Neural crest cell (in vitro differentiated cells): Measurements from ENCODE around the gene ZNF280A. TPM values are rescaled to one million over a fixed set of nuclear protein-coding genes. Genes with fewer than 3 reads are reported as not detected.
"Not testable (repeated sequence)": the region's sequence is repeated elsewhere in the genome, so short reads cannot be mapped to it uniquely, and the experiment has no call there.

Source experiments
- DNase-seq: peaks from one replicate; pipeline ENCODE4 v3.0.0; 2021; ENCODE audit warnings: low read depth, mixed read lengths, low spot score
- H3K27ac Mint-ChIP-seq: one replicate; pipeline ENCODE4 v1.8.0; 2021; ENCODE audit warnings: mild to moderate bottlenecking, mixed read lengths; ENCODE audit not compliant: unreplicated experiment
- H3K27me3 Mint-ChIP-seq: 2 replicates; pipeline ENCODE4 v1.8.0; 2021; ENCODE audit warnings: low read depth, mild to moderate bottlenecking, mixed read lengths
- H3K36me3 Mint-ChIP-seq: 2 replicates; pipeline ENCODE4 v1.8.0; 2021; ENCODE audit warnings: low read depth, mild to moderate bottlenecking, mixed read lengths
- H3K4me1 Mint-ChIP-seq: 2 replicates; pipeline ENCODE4 v1.8.0; 2021; ENCODE audit warnings: mixed read lengths
- H3K4me3 Mint-ChIP-seq: one replicate; pipeline ENCODE4 v1.8.0; 2021; ENCODE audit warnings: mild to moderate bottlenecking, mixed read lengths
- H3K9me3 Mint-ChIP-seq: 2 replicates; pipeline ENCODE4 v1.8.0; 2021; ENCODE audit warnings: mixed read lengths
- CTCF ChIP-seq: fragments of 200-600 bp; sonication (generic); conservative IDR thresholded peaks from 2 replicates; pipeline ENCODE4 v1.5.0; 2021; ENCODE audit warnings: antibody characterized with exemption, mild to moderate bottlenecking
- total RNA-seq: library from RNA; stranded (reverse); gene quantifications from 2 replicates; pipeline ENCODE4 v1.2.1, GENCODE V29; 2021

Gene ZNF280A
- total RNA-seq, 1 donor from 2014 or later: not detected

DNA sequence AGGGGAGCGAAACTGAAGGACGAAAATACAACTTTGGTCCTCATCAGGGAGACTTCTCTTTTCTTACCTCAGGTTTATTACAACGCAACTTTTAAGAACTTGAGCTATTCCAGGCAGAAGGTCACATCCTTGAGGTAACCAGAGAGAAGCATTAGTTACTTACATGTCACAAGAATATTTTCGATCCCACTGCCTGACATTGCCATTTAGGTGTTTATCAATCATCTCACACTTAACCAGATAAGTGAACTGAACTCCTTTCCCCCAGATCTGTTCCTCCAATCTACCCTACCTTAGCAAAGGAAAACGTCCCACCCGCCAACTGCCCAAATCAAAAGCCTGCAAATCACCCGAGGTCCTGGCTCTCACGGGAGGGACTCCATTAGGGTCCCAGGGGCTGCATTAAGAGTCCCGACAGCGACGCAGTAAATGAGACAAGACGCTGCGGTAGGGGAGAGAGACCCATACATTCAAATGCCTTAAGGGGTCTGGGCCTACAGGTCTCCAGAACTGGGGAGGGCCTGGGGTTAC, 12.3 kb downstream of the ZNF280A start:
- peaks cover 30% of the 10 kb centered on the region for H3K4me1 Mint-ChIP-seq
- peak overlapping the region; percentile 54 for H3K27ac Mint-ChIP-seq
- H3K9me3 Mint-ChIP-seq: no peaks in the 10 kb centered on the region
- no peak for TF ChIP-seq CTCF
- peaks cover 36% of the 10 kb centered on the region for H3K36me3 Mint-ChIP-seq
- peak overlapping the region; percentile 91 for H3K4me3 Mint-ChIP-seq
- no peak for DNase-seq
- H3K27me3 Mint-ChIP-seq: peaks cover 17% of the 10 kb centered on the region

- no peak for TF ChIP-seq CTCF
- Mint-ChIP-seq H3K27me3 (peaks cover 7% of the 10 kb centered on the region), H3K4me1 (peaks cover 30% of the 10 kb centered on the region), H3K4me3 (peak overlapping the region; percentile 91), H3K27ac (no peak overlapping the region), H3K36me3 (peaks cover 39% of the 10 kb centered on the region), H3K9me3 (no peaks in the 10 kb centered on the region)
- DNase-seq: no peak
Observed at GRCh38 chr22:22506736-22507135, 13.3 kb downstream of the ZNF280A start.

GRCh38 chr22:22498267-22498666, 21.8 kb downstream of the ZNF280A start:
- H3K36me3 Mint-ChIP-seq: peaks cover 24% of the 10 kb centered on the region
- H3K27ac Mint-ChIP-seq: no peak overlapping the region

DNA sequence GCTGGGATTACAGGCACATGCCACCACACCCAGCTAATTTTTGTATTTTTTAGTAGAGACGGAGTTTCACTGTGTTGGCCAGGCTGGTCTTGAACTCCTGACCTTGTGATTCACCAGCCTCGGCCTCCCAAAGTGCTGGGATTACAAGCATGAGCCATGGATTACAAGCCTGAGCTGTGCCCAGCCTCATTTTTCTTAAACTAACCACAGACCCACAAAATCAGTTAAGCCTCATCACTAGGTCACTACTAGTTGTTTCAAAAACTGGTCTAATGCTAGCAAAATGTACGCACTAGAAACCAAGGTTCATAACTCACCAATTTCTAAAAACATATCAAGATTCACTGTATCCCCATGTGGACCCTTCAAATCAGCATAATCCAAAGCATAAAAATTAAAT, 28.5 kb downstream of the ZNF280A start:
- H3K4me1 Mint-ChIP-seq, H3K4me3 Mint-ChIP-seq, DNase-seq, H3K27ac Mint-ChIP-seq, H3K27me3 Mint-ChIP-seq, H3K9me3 Mint-ChIP-seq: not testable (repeated sequence)
- peaks cover 37% of the 10 kb centered on the region for H3K36me3 Mint-ChIP-seq

More at GRCh38 chr22:22498267-22498666, 21.8 kb downstream of the ZNF280A start:
- Mint-ChIP-seq H3K4me3 (no peak overlapping the region), H3K9me3 (no peaks in the 10 kb centered on the region), H3K4me1 (no peaks in the 10 kb centered on the region), H3K27me3 (no peaks in the 10 kb centered on the region)
- DNase-seq: no peak
- TF ChIP-seq CTCF: no peak

DNA sequence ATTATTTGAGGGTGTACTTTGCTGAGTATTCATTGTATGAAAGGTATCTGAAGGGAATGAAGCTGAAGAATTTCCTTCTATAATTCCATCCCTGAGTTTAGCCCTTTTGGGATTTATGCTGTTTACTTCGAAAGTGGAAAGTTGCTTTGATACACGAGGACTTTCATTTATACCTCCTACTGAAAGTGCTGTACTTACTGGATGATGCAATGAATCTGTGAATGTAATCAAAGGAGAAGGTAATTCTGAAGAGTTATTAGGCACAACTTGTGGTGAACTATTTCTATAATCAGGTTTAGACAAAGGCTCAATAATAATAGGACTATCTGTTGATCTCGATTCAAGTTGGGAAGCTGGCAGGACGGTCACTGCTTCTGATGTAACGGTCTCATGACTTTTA, 31.3 kb downstream of the ZNF280A start:
- Mint-ChIP-seq H3K27ac (no peak overlapping the region), H3K4me3 (no peak overlapping the region), H3K36me3 (peaks cover 37% of the 10 kb centered on the region), H3K9me3 (no peaks in the 10 kb centered on the region), H3K27me3 (no peaks in the 10 kb centered on the region), H3K4me1 (peaks cover 23% of the 10 kb centered on the region)
- DNase-seq: no peak
- no peak for TF ChIP-seq CTCF

DNA sequence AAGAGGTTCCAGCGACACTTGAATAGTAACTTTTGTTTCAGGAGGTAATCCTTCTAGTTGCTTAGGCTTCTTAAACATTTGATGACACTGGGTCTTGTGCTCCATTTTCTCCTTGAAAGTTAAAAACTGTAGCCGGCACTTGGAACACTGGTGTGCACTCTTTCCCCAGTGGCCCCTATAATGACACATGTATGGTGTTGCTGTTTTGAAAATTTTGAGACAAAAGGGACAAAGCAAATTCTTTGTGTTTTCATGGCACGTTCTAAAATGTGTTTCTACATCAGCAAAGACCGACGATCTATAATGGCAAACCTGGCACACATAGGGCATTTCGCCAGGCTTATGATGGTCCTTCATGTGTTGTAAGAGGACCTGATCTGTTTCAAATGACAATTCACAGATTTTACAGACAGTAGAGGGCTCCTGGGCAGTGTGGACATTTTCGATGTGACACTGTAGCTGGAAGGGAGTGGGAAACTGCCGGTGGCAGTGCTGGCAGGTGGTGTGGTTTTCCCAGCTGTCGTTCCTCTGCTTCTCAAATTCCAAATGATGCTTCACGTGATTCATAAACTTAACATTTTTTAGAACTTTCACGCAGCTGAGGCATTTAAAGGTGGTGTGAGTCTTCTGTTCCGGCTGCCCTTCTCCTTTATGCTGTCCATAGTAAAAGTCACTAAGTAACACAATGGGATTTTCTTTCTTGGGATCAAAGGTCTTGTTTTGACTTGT, 32.0 kb downstream of the ZNF280A start:
- Mint-ChIP-seq H3K9me3 (no peaks in the 10 kb centered on the region), H3K27ac (no peak overlapping the region), H3K36me3 (peaks cover 32% of the 10 kb centered on the region)

More for the DNA sequence above, 32.0 kb downstream of the ZNF280A start:
- no peak for DNase-seq
- Mint-ChIP-seq H3K4me1 (peaks cover 23% of the 10 kb centered on the region), H3K4me3 (no peak overlapping the region), H3K27me3 (no peaks in the 10 kb centered on the region)
- TF ChIP-seq CTCF: no peak
